K562 (cell line): ENCODE measurements around the gene ZNF74.
"Not testable (repeated sequence)": the region's sequence is repeated elsewhere in the genome, so short reads cannot be mapped to it uniquely, and the experiment has no call there.

Experiments used
- BCLAF1 ChIP-seq, 2 experiments: fragments of 450-650 bp in 1 of 2; IDR thresholded peaks; 2 replicates each; pipeline ENCODE4 v1.6.1; 2011 to 2017; ENCODE audit warnings: low read depth in 2 of 2, antibody characterized with exemption in 1 of 2, borderline replicate concordance in 1 of 2, low read length in 1 of 2, mild to moderate bottlenecking in 1 of 2, mixed read lengths in 1 of 2; ENCODE audit not compliant: control insufficient read depth in 1 of 2
- MLLT1 ChIP-seq, 2 experiments: fragments of 450-650 bp; IDR thresholded peaks; 2 replicates each; pipeline ENCODE4 v1.6.1; 2016
- PATZ1 ChIP-seq: fragments of 250-450 bp; sonication (Bioruptor Pico); IDR thresholded peaks from 2 replicates; pipeline ENCODE4 v1.5.0; 2020; ENCODE audit warnings: mild to moderate bottlenecking, borderline replicate concordance
- SREBF2 ChIP-seq: sonication (generic); formaldehyde crosslinking; IDR thresholded peaks from 2 replicates; pipeline ENCODE4 v1.4.0; 2020; ENCODE audit warnings: mild to moderate bottlenecking, missing genetic modification reagents
- TAF1 ChIP-seq: IDR thresholded peaks from 2 replicates; pipeline ENCODE4 v1.6.1; 2011; ENCODE audit warnings: mild to moderate bottlenecking, low read length, moderate library complexity; ENCODE audit not compliant: insufficient read depth, control insufficient read depth, severe bottlenecking; ENCODE audit errors: extremely low read depth
- ZFX ChIP-seq: sonication (generic); formaldehyde crosslinking; IDR thresholded peaks from 2 replicates; pipeline ENCODE4 v1.8.0; 2022; ENCODE audit warnings: mild to moderate bottlenecking, missing genetic modification reagents, moderate library complexity
- ZNF274 ChIP-seq: IDR thresholded peaks from 2 replicates; pipeline ENCODE4 v1.6.1; 2011; ENCODE audit warnings: low read depth, mild to moderate bottlenecking, low read length, moderate library complexity, borderline replicate concordance

- TF ChIP-seq BCLAF1 (IDR thresholded peaks at IDR 0.05; ENCODE audit: borderline replicate concordance in 1 of 2, control insufficient read depth in 1 of 2, low read depth in 2 of 2, low read length in 1 of 2); SREBF2 (CRISPR knock-in tag); ZNF274; ZFX (CRISPR knock-in tag); TAF1; MLLT1 (IDR thresholded peaks at IDR 0.05); PATZ1: not testable (repeated sequence)
Measured at GRCh38 chr22:20392365-20392881, 1.5 kb upstream of the ZNF74 start.
